NCI-H1048 (cell line): ENCODE data around the gene MCM6.

Experiments
- DNase-seq: peaks from one replicate; lab custom pipeline; 2025; lab: John Stamatoyannopoulos, UW

Gene MCM6

DNA sequence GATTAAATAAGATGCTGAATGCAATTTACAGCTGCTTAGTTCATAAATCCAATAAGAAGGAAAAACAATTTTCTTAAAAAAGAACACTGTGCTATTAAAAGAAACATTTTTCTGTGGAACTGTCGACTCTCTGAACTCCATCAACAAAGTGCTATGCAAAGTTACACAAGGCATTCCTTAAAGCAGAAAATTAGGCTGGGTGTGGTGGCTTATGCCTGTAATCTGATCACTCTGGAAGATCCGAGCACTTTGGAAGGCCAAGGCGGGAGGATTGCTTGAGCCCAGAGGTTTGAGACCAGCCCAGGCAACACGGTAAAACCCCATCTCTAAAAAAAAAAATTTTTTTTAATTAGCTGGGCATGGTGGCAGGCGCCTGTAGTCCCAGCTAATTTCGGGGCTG lies 13.0 kb downstream of the MCM6 start:
- no peak for DNase-seq

DNA sequence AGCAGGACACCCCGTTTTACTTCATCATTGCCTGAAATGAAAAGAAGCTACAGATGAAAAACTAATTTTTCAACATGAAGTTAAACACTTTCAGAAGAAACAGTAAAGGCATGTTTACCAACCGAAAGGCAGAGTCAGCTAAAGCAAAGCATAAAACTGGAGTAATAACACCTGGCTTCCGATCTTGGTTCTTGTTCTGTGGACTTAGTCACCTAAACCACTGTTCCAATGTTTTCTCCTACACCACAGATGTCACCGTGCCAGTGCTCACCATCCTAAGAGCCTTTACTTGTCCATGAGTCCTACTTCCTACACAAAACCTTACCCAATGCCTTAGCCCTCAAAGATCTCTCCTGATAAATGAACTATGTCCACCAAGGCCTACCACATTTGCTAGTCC lies 13.5 kb downstream of the MCM6 start:
- no peak for DNase-seq

GRCh38 chr2:135853401-135853800 lies 22.8 kb downstream of the MCM6 start:
- no peak for DNase-seq

GRCh38 chr2:135851858-135852257 lies 24.4 kb downstream of the MCM6 start:
- no peak for DNase-seq

DNA sequence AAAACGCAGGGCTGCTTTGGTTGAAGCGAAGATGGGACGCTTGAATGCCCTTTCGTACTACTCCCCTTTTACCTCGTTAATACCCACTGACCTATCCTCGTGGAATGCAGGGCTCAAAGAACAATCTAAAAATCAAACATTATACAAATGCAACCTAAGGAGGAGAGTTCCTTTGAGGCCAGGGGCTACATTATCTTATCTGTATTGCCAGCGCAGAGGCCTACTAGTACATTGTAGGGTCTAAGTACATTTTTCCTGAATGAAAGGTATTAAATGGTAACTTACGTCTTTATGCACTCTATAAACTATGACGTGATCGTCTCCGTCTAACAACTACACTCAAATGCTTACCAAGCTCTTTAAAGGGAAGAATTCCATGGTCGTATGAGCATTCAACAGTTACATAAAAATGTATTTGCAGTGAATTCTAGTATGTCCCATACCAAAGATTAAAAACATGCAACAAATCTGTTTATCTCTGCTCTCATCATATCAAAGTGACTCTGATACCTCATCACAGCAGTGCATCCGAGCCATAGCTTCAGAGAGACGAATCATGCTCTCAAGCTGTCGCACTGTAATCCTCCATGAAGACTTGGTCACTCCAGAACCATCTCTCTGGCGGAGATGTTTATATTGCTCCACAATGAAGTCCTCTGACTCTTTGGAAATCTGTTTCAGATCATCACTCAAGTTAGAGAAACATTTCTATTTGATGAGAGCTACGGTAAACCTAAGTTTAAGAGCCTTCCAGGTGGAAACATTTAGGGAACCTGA lies 25.2 kb downstream of the MCM6 start:
- no peak for DNase-seq

DNA sequence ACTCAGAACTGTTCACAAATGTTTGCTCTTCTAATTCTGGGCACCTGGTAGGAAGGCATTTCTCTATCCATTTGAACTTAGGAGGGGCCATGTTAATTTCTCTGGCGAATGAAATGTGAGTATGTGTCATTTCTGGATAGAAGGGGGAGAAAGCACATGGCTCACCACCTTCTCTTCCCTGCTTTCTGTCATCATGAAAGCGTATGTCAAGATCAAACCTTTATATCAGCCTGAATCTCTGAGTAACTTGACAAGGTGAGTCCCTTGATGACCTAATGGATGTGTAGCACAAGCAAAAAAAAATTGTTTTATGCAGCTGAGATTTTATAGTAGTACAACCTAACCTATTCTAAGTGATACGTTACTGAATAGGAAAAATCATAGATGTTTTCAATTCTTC lies 27.2 kb downstream of the MCM6 start:
- no peak for DNase-seq

GRCh38 chr2:135845997-135846396 lies 30.2 kb downstream of the MCM6 start:
- DNase-seq, result no peak

DNA sequence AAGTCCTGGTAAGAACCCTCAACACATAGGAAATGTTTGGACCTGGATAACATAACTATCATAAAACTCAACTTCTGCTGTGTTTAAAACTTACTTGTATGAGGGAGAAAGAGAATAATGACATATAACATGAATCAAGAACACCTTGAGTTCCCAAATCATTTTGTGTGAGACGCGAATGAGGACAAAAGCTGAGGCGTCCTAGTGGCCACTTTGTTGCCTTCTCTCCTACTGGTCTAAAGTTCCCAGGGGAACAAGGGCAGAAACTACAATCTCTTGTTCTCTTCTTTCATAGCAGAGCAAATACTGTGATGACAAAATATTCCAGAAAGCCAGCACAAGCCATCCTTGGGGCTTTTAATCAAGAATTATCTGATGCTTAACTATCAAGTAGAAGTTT lies 31.0 kb downstream of the MCM6 start:
- no peak for DNase-seq

DNA sequence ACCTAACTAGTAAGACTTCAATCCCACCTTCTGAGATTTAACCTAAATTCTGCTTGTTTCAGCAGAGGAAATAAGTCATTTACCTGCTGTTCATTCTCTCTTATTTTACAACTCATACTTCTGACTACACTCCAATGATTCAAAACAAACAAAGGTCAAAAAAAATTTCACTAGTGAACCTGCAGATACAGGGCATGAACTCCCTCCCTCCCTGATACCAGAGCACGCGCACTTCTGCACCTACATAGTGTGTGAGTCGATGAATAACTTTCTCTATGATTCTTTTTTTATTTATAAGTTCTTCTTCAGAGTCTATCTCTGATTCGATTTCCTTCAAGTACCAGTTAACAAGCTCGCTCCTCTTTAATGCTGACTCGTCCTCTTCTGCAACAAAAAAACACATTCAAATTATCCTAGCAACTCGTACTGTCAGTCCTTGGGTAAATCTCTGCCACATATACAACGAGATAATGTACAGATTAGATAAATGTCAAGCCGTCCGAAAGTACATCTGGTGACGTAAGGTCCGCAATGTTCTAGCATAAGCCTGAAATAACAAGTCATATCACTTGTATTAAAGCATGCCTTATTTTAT lies 31.8 kb downstream of the MCM6 start:
- DNase-seq, result no peak

DNA sequence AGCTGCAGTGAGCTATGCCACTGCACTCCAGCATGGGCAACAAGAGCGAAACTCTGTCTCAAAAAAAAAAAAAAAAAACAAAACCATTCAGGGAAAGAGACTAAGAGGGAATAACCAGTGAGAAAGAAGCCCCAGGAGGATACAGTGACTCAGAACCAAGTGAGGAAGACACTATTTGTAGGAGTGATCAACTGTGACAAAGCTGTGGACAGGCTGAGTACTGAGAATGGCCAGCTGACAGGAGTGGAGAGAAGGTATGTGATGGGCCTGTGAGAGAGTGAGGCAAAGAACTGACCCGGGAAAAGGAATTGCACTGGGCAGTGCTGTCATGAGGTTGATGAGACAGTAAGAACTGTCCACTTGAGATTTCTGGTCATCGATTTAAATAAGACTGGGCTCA lies 32.6 kb downstream of the MCM6 start:
- DNase-seq, result no peak

DNA sequence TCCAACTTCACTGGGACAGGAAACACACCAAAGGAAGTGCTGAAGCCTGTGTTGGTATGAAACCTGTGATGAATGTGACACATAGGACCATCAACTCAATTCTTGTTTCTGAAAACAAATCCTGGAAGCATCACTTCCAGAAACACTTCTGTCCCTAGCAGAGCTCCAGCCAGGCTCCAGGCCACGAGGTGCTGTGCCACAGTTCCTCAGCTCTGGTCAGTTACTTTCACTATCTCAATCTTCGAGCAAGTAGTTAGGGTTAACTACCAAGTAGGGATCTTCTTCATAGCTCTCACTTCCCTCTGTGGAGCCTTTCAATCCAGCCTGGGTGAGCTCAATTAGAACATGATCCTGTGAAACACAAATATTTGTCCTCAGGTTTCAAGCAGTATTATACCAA lies 35.6 kb downstream of the MCM6 start:
- DNase-seq, result no peak

GRCh38 chr2:135839713-135840112 lies 36.5 kb downstream of the MCM6 start:
- no peak for DNase-seq

DNA sequence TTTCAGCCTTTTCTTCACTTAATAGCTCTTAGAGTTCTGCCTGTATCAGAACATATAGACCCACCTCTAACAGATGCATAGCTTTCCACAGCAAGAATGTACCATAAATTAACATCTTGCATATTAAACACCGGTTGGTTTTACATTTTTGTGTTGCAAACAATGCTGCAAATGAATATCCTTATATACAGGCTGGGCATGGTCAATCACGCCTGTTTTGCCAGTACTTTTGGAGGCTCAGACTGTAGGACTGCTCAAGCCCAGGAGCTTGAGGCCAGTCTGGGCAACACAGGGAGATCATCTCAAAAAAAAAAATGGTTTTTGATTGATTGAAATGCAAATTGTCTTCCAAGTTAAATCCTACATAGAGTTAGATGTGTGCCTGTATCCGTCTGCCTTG lies 37.7 kb downstream of the MCM6 start:
- no peak for DNase-seq

- DNase-seq, result no peak
These were observed 39.5 kb downstream of the MCM6 start, which contains the start of gene LCT for GRCh38 chr2:135836596-135837270. TSS of gene LCT (minus strand) at chr2:135837184. CDS start at chr2:135837169, 15 bp downstream.

DNA sequence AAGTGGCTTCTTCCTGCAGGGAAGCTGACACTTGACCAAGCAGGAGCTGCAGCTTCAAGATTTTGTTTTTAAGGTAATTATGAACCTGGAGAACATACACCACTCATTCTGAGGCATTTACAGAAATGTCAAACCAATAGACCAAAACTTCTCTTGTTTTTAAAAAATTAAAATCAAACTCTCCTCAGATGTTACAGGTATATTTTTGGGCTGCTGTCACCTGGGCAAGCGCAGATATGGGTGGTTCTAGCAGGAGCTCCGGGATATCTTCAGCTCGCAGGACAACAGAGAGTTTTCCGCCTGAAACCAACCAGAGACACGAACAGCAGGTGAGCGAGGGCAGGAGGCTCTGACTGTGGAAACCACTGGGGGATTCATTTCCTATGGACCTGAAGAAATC lies 43.4 kb downstream of the MCM6 start:
- no peak for DNase-seq

- DNase-seq, result no peak
These were observed 44.9 kb downstream of the MCM6 start for GRCh38 chr2:135831180-135831812.

DNA sequence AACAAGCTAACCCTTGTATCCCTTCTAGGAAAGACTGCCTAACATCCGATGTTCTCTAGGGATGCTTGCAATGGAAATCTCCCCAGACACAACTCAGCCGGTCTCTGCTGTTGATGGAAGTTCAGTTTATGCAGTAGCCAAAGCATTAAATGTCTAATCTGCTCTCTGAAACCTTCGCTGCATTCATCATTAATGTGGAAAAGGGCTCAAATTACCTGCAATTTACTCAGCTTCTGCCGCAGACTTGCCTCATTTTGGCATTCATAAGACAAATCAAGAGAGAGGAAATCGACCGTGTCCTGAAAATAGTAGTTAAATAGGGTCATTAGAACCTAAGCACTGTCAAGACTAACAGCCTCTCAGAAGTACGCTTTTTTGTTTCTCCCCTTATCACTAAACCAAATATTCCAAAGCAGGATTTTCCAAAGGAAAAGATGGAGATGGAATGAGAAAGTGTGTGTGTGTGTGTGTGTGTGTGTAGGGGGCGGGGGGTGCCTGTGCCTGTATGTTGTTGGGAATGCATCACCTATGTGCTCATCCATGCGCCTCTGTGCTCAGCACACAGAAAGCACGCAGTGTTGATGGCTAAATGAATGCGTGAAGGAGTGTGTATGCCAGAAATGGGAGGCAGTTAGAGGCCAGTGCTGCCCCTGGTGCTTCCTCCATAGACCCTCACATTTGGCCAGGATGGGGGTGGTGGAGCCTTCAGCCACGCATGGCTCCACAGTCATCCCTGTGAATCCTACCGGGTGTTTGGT lies 46.7 kb downstream of the MCM6 start:
- no peak for DNase-seq

DNA sequence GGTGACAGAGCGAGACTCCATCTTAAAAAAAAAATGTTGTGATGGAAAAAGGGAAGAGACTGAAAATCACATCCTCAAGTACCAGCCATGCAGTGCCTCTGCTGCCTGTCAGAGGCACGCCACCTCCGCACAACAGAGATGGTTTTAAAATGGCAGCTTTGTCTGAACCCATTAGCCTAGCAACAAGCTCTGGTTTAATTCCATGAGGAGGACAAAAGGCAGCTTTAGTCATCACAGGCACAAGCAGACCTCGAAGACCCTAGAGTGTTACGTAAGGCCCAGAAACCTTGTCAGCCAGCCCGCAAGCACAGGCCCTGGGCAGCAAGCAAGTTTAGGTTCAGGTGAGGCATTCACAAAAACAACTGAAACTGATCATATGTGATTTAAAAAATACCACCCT lies 49.7 kb downstream of the MCM6 start:
- DNase-seq, result no peak

DNA sequence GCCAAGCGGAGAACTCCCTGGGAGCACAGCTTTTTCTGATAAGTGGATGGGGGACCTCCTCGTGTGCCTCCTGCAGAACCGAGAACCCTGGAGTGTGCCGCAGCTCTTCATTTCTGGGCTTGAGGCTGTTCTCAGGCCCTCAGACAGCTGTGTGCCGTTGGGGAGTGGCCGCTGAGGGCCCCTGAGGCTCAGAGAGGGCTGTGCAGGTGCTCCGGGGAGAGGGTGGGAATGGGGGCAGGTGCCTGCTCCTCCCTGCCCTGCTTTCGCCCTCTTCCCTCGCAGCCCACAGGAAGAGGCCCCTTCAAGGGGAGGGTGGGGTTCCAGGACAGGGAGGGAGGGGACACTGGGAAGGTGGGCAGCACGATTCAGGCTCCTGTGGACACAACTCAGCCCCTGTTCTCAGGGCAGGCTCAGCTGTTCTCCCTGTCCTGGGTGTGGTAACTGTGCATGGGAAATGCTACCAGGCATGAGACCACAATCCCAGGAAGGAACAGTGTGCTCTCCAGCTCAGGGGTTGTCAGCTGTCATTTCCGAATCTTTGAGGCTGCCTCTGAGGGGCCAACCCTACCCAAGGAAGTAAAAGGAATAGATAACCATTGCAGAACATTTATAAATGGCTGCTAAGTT lies 50.6 kb downstream of the MCM6 start:
- DNase-seq, result no peak

GRCh38 chr2:135825131-135825530 lies 51.1 kb downstream of the MCM6 start:
- DNase-seq, result no peak

- DNase-seq, result no peak
These were observed 53.4 kb downstream of the MCM6 start for GRCh38 chr2:135822855-135823254.

- DNase-seq, result no peak
These were observed 55.1 kb downstream of the MCM6 start for GRCh38 chr2:135821190-135821589.
